ENCODE data around the gene FITM1. TPM values are rescaled to one million over a fixed set of nuclear protein-coding genes. Genes with fewer than 3 reads are reported as not detected.

FITM1 gene
- total and polyA plus RNA-seq, 2 donors (not counting 3 experiments of a cell fraction or from before 2014, with no cell fraction given) = 0.54 TPM; not detected in 1

DNA sequence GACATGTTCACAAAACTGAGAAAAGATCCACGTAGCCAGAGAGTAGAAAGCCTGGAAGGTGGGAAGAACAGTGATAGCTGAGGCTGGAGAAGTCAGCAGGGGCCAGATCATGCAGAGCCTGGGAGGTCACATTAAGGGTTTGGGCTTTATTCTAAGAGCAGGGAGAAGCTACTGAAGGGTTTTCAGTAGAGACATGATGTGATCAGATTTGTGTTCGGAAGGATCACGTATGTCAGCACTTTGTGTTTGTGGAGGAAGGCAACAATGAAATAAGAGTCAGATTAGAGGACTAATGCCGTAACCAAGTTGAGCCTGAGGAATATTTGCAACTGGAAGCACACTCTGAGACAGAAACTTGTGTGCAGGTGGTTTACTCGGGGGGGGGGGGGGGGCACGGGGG lies 40.6 kb upstream of the FITM1 start:
- POLR2A ChIA-PET = interaction anchor here (2.1 kb wide), 1 partner anchor 32 kb away, joined by 8 read pairs; no protein-coding TSS in a partner anchor
- CTCF ChIA-PET = interaction anchor here (0.6 to 9.6 kb wide), 13 partner anchors 9 to 424 kb away, joined by 3 to 319 read pairs (median 11); partner anchors contain the start of genes CARMIL3, DCAF11 and NRL
- Histone ChIP-seq H3K4me3 (replicated peaks in 1 of 3; ENCODE audit: insufficient read depth in 1 of 3, low read depth in 1 of 3, low read length in 3 of 3) (no peak overlapping the region), H4K20me1 (replicated peaks; ENCODE audit: control insufficient read depth, extremely low read depth, insufficient read depth, low read length) (no peaks in the 10 kb centered on the region), H2AFZ (ENCODE audit: low read depth, low read length) (no peak overlapping the region), H3K27ac (ENCODE audit: insufficient read depth, low read depth, low read length) (no peak overlapping the region), H3K4me1 (ENCODE audit: control insufficient read depth, extremely low read depth, insufficient read depth, low read length) (peaks cover 1% of the 10 kb centered on the region), H3K36me3 (ENCODE audit: control insufficient read depth in 2 of 2, extremely low read depth in 1 of 2, insufficient read depth in 2 of 2, low read length in 2 of 2) (no peaks in the 10 kb centered on the region), H3K4me2 (ENCODE audit: insufficient read depth, low read length) (no peak overlapping the region), H3K9ac (replicated peaks; ENCODE audit: extremely low read depth, insufficient read depth, low read length) (no peak overlapping the region), H3K79me2 (ENCODE audit: control insufficient read depth, insufficient read depth, low read length) (no peaks in the 10 kb centered on the region), H3K27me3 (ENCODE audit: control insufficient read depth in 2 of 2, insufficient read depth in 2 of 2, low read length in 2 of 2) (no peaks in the 10 kb centered on the region), H3K9me1 (replicated peaks; ENCODE audit: control insufficient read depth, extremely low read depth, insufficient read depth, low read length) (no peaks in the 10 kb centered on the region), H3K9me3 (replicated peaks; ENCODE audit: control insufficient read depth, insufficient read depth, low read length) (no peaks in the 10 kb centered on the region)
- FAIRE-seq = no peak
- no peak for DNase-seq (ENCODE audit: low read depth, low spot score)
- no TSS peak for BruUV-seq (replicated peaks)
- dilution Hi-C loops (cut with MboI; ENCODE audit: extremely low pct_ligation_motif_present, low sequenced_read_pairs) (no loop called here), intact Hi-C loops (cut with micrococcal nuclease) (loop anchor here (1.0 kb wide), 3 partner anchors 32 to 76 kb away; partner anchors contain the start of gene IRF9)
- no peak for TF ChIP-seq POLR2A (IDR thresholded peaks at IDR 0.05; ENCODE audit: low read depth, low read length)
- TF ChIP-seq MYC (IDR thresholded peaks at IDR 0.05; ENCODE audit: low read depth, low read length) = no peak
- TF ChIP-seq, protein P1, sequence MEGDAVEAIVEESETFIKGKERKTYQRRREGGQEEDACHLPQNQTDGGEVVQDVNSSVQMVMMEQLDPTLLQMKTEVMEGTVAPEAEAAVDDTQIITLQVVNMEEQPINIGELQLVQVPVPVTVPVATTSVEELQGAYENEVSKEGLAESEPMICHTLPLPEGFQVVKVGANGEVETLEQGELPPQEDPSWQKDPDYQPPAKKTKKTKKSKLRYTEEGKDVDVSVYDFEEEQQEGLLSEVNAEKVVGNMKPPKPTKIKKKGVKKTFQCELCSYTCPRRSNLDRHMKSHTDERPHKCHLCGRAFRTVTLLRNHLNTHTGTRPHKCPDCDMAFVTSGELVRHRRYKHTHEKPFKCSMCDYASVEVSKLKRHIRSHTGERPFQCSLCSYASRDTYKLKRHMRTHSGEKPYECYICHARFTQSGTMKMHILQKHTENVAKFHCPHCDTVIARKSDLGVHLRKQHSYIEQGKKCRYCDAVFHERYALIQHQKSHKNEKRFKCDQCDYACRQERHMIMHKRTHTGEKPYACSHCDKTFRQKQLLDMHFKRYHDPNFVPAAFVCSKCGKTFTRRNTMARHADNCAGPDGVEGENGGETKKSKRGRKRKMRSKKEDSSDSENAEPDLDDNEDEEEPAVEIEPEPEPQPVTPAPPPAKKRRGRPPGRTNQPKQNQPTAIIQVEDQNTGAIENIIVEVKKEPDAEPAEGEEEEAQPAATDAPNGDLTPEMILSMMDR (IDR thresholded peaks at IDR 0.05; ENCODE audit: extremely low read depth in 1 of 2, insufficient read depth in 1 of 2, low read depth in 1 of 2, low read length in 2 of 2) = no peak
- TF ChIP-seq FOS (IDR thresholded peaks at IDR 0.05; ENCODE audit: borderline replicate concordance, insufficient read depth, low read length) = no peak
- TF ChIP-seq GATA2 (IDR thresholded peaks at IDR 0.05; ENCODE audit: insufficient read depth, insufficient read length, low read depth, low read length) = no peak
- no peak for TF ChIP-seq EZH2 (IDR thresholded peaks at IDR 0.05; ENCODE audit: borderline replicate concordance, low read depth, low read length, severe bottlenecking)
- TF ChIP-seq, protein P2, sequence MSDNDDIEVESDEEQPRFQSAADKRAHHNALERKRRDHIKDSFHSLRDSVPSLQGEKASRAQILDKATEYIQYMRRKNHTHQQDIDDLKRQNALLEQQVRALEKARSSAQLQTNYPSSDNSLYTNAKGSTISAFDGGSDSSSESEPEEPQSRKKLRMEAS (IDR thresholded peaks at IDR 0.05; ENCODE audit: insufficient read depth, insufficient read length) = no peak
- TF ChIP-seq POLR2AphosphoS5 (IDR thresholded peaks at IDR 0.05; ENCODE audit: insufficient read depth, low read depth, low read length) = no peak
- no peak for TF ChIP-seq JUN (IDR thresholded peaks at IDR 0.05; ENCODE audit: borderline replicate concordance, insufficient read depth, insufficient read length, low read depth)
